Cardiac muscle cell (in vitro differentiated cells and primary cell): ENCODE data around the gene NBAS. TPM values are rescaled to one million over a fixed set of nuclear protein-coding genes. Genes with fewer than 3 reads are reported as not detected.

ENCODE experiments used
- DNase-seq, 2 donors: peaks; one replicate each; pipeline versions ENCODE4 v3.0.0 to v3.0.0-alpha.2; 2010 to 2017; ENCODE audit warnings: low read depth in 1 of 2, low spot score in 1 of 2
- H3K27ac ChIP-seq: fragments of 200-600 bp; sonication (generic); 2 replicates; pipeline ENCODE4 v1.5.1; 2016
- H3K27me3 ChIP-seq: fragments of 200-600 bp; sonication (generic); 2 replicates; pipeline ENCODE4 v1.6.0; 2016; ENCODE audit warnings: control low read depth
- H3K36me3 ChIP-seq: fragments of 200-600 bp; sonication (generic); 2 replicates; pipeline ENCODE4 v1.5.1; 2016; ENCODE audit warnings: control low read depth
- H3K4me1 ChIP-seq: fragments of 200-600 bp; sonication (generic); 2 replicates; pipeline ENCODE4 v1.8.1; 2017; ENCODE audit warnings: low read depth, mild to moderate bottlenecking, mixed run types
- H3K4me3 ChIP-seq: fragments of 200-600 bp; sonication (generic); 2 replicates; pipeline ENCODE4 v1.5.1; 2016; ENCODE audit warnings: mild to moderate bottlenecking
- H3K9me3 ChIP-seq: fragments of 200-600 bp; sonication (generic); 2 replicates; pipeline ENCODE4 v1.5.1; 2017; ENCODE audit warnings: low read depth, mild to moderate bottlenecking, control low read depth
- CTCF ChIP-seq: IDR thresholded peaks from 2 replicates; pipeline ENCODE4 v1.5.1; 2012; ENCODE audit warnings: low read depth, mild to moderate bottlenecking, low read length
- polyA plus RNA-seq: library from polyadenylated mRNA; unstranded; fragments of >200 nt; fragmentation: Nextera tagmentation; extraction: Ambion mirVana; gene quantifications from 2 replicates; pipeline ENCODE4 v1.2.1, GENCODE V29; 2016
- total RNA-seq: library from RNA; depleted of rRNA; stranded (reverse); fragments of >200 nt; gene quantifications from 2 replicates; pipeline ENCODE4 v1.2.3, GENCODE V29; 2016

Gene NBAS
- total and polyA plus RNA-seq, 2 experiments from 2014 or later, result 32.4 to 74.8 TPM

- TF ChIP-seq CTCF, result no peak
- H3K4me1 ChIP-seq, result peaks cover 9% of the 10 kb centered on the region
- DNase-seq, result no peak
- no peaks in the 10 kb centered on the region for H3K27me3 ChIP-seq
- H3K27ac ChIP-seq, result no peak overlapping the region
- H3K4me3 ChIP-seq, result no peak overlapping the region
- no peaks in the 10 kb centered on the region for H3K9me3 ChIP-seq
- H3K36me3 ChIP-seq, result no peaks in the 10 kb centered on the region
Measured at GRCh38 chr2:15205562-15205961, 355.6 kb downstream of the NBAS start.

- Histone ChIP-seq H3K4me1 (peaks cover 12% of the 10 kb centered on the region), H3K27me3 (no peaks in the 10 kb centered on the region), H3K36me3 (no peaks in the 10 kb centered on the region), H3K4me3 (no peak overlapping the region), H3K27ac (no peak overlapping the region), H3K9me3 (no peaks in the 10 kb centered on the region)
- no peak for TF ChIP-seq CTCF
- no peak for DNase-seq
Measured at GRCh38 chr2:15201009-15201408, 360.1 kb downstream of the NBAS start.

GRCh38 chr2:15200581-15200980 lies 360.6 kb downstream of the NBAS start:
- no peak for DNase-seq
- no peaks in the 10 kb centered on the region for H3K36me3 ChIP-seq

GRCh38 chr2:15198051-15198450 lies 363.1 kb downstream of the NBAS start:
- Histone ChIP-seq H3K9me3 (no peaks in the 10 kb centered on the region), H3K36me3 (no peaks in the 10 kb centered on the region), H3K27me3 (no peaks in the 10 kb centered on the region), H3K4me3 (no peak overlapping the region), H3K4me1 (peaks cover 12% of the 10 kb centered on the region), H3K27ac (no peak overlapping the region)
- no peak for DNase-seq
- no peak for TF ChIP-seq CTCF

More at GRCh38 chr2:15200581-15200980, 360.6 kb downstream of the NBAS start:
- Histone ChIP-seq H3K9me3 (no peaks in the 10 kb centered on the region), H3K4me3 (no peak overlapping the region), H3K27ac (no peak overlapping the region), H3K4me1 (peaks cover 12% of the 10 kb centered on the region), H3K27me3 (no peaks in the 10 kb centered on the region)
- TF ChIP-seq CTCF, result no peak

- no peaks in the 10 kb centered on the region for H3K36me3 ChIP-seq
- no peak overlapping the region for H3K4me3 ChIP-seq
- no peak for DNase-seq
- peaks cover 6% of the 10 kb centered on the region for H3K4me1 ChIP-seq
- no peaks in the 10 kb centered on the region for H3K27me3 ChIP-seq
- no peak for TF ChIP-seq CTCF
- no peak overlapping the region for H3K27ac ChIP-seq
- no peaks in the 10 kb centered on the region for H3K9me3 ChIP-seq
Measured at GRCh38 chr2:15195813-15196212, 365.3 kb downstream of the NBAS start.

GRCh38 chr2:15191789-15192188 lies 369.3 kb downstream of the NBAS start:
- no peak overlapping the region for H3K4me3 ChIP-seq
- no peak overlapping the region for H3K27ac ChIP-seq
- H3K4me1 ChIP-seq, result peaks cover 5% of the 10 kb centered on the region
- H3K36me3 ChIP-seq, result no peaks in the 10 kb centered on the region
- no peak for TF ChIP-seq CTCF
- H3K9me3 ChIP-seq, result no peaks in the 10 kb centered on the region
- no peak for DNase-seq
- no peaks in the 10 kb centered on the region for H3K27me3 ChIP-seq
